Skeletal muscle cell (primary cell): Measurements from ENCODE around the gene CTU2.

Experiments used
- DNase-seq: peaks from one replicate; pipeline ENCODE4 v3.0.0-alpha.2; 2010; ENCODE audit warnings: low read depth
- H3K4me3 ChIP-seq: 2 replicates; pipeline ENCODE4 v1.5.1; 2011; ENCODE audit warnings: low read depth, mild to moderate bottlenecking, control low read depth, low read length, moderate library complexity

The CTU2 gene

GRCh38 chr16:88710556-88710955, 4.3 kb downstream of the CTU2 start:
- no peak for DNase-seq
- H3K4me3 ChIP-seq: no peak overlapping the region

- no peak overlapping the region for H3K4me3 ChIP-seq
- no peak for DNase-seq
These were observed 5.5 kb downstream of the CTU2 start for GRCh38 chr16:88711750-88712340.

GRCh38 chr16:88712362-88712979, 6.2 kb downstream of the CTU2 start:
- no peak overlapping the region for H3K4me3 ChIP-seq
- no peak for DNase-seq

GRCh38 chr16:88713054-88713453, 6.8 kb downstream of the CTU2 start:
- H3K4me3 ChIP-seq: no peak overlapping the region
- DNase-seq: no peak

GRCh38 chr16:88713568-88714419, 7.5 kb downstream of the CTU2 start:
- DNase-seq: no peak
- H3K4me3 ChIP-seq: no peak overlapping the region

GRCh38 chr16:88714420-88715302, 8.4 kb downstream of the CTU2 start:
- H3K4me3 ChIP-seq: no peak overlapping the region
- no peak for DNase-seq

- H3K4me3 ChIP-seq: no peak overlapping the region
- DNase-seq: no peak
These were observed 9.2 kb downstream of the CTU2 start for GRCh38 chr16:88715312-88716190.

GRCh38 chr16:88716201-88716600, 9.9 kb downstream of the CTU2 start:
- DNase-seq: no peak
- H3K4me3 ChIP-seq: no peak overlapping the region

- no peak for DNase-seq
- H3K4me3 ChIP-seq: no peak overlapping the region
These were observed 10.3 kb downstream of the CTU2 start for GRCh38 chr16:88716601-88717001.

GRCh38 chr16:88718178-88718577, 11.9 kb downstream of the CTU2 start:
- H3K4me3 ChIP-seq: no peak overlapping the region
- no peak for DNase-seq

GRCh38 chr16:88719267-88719932, 13.1 kb downstream of the CTU2 start:
- DNase-seq: no peak
- H3K4me3 ChIP-seq: no peak overlapping the region

GRCh38 chr16:88719933-88720296, 13.6 kb downstream of the CTU2 start:
- no peak for DNase-seq
- H3K4me3 ChIP-seq: no peak overlapping the region

- DNase-seq: no peak
- no peak overlapping the region for H3K4me3 ChIP-seq
These were observed 14.2 kb downstream of the CTU2 start for GRCh38 chr16:88720396-88720970.

- H3K4me3 ChIP-seq: no peak overlapping the region
- DNase-seq: no peak
These were observed 14.9 kb downstream of the CTU2 start for GRCh38 chr16:88721236-88721635.

- no peak overlapping the region for H3K4me3 ChIP-seq
These were observed 15.8 kb downstream of the CTU2 start for GRCh38 chr16:88721815-88722755.

GRCh38 chr16:88722784-88723506, 16.6 kb downstream of the CTU2 start:
- H3K4me3 ChIP-seq: no peak overlapping the region
- no peak for DNase-seq

More at GRCh38 chr16:88721815-88722755, 15.8 kb downstream of the CTU2 start:
- DNase-seq: no peak
